Neutrophil (primary cell): ENCODE results near the gene MORC1.

Source experiments
- H3K27ac ChIP-seq: fragments of 200-600 bp; sonication (generic); 2 replicates; pipeline ENCODE4 v1.5.1; 2016; ENCODE audit warnings: mild to moderate bottlenecking, moderate library complexity
- H3K27me3 ChIP-seq: fragments of 200-600 bp; sonication (generic); 2 replicates; pipeline ENCODE4 v1.6.0; 2016; ENCODE audit warnings: mild to moderate bottlenecking
- H3K36me3 ChIP-seq: fragments of 200-600 bp; sonication (generic); 2 replicates; pipeline ENCODE4 v1.5.1; 2017
- H3K4me1 ChIP-seq, 2 experiments: fragments of 200-600 bp in 1 of 2; sonication (generic) in 1 of 2; 1 replicate in 1 of 2; 2 replicates in 1 of 2; pipeline versions ENCODE4 v1.5.1 to v1.6.1; 2013 to 2016; ENCODE audit warnings: low read depth in 1 of 2, low read length in 1 of 2, mild to moderate bottlenecking in 1 of 2, moderate library complexity in 1 of 2; ENCODE audit not compliant: control insufficient read depth in 1 of 2, insufficient read depth in 1 of 2
- H3K4me3 ChIP-seq, 2 experiments: fragments of 200-600 bp in 1 of 2; sonication (generic) in 1 of 2; 1 replicate in 1 of 2; 2 replicates in 1 of 2; pipeline ENCODE4 v1.5.1; 2013 to 2016; ENCODE audit warnings: low read depth in 1 of 2, low read length in 1 of 2, mild to moderate bottlenecking in 1 of 2, moderate library complexity in 1 of 2
- H3K9me3 ChIP-seq: fragments of 200-600 bp; sonication (generic); 2 replicates; pipeline ENCODE4 v1.5.1; 2016
- CTCF ChIP-seq: fragments of 200-600 bp; sonication (generic); IDR thresholded peaks from 2 replicates; pipeline ENCODE4 v1.5.1; 2016; ENCODE audit warnings: antibody characterized with exemption

Gene MORC1

GRCh38 chr3:109109574-109109973 lies 8.4 kb downstream of the MORC1 start:
- H3K9me3 ChIP-seq = no peaks in the 10 kb centered on the region
- TF ChIP-seq CTCF = no peak
- H3K4me3 ChIP-seq = no peak overlapping the region
- H3K36me3 ChIP-seq = no peaks in the 10 kb centered on the region
- no peak overlapping the region for H3K27ac ChIP-seq
- no peaks in the 10 kb centered on the region for H3K4me1 ChIP-seq
- no peaks in the 10 kb centered on the region for H3K27me3 ChIP-seq

- Histone ChIP-seq H3K4me1 (no peaks in the 10 kb centered on the region), H3K27me3 (no peaks in the 10 kb centered on the region), H3K9me3 (no peaks in the 10 kb centered on the region), H3K27ac (no peak overlapping the region), H3K4me3 (no peak overlapping the region), H3K36me3 (no peaks in the 10 kb centered on the region)
- TF ChIP-seq CTCF = no peak
Measured at GRCh38 chr3:109098079-109098644, 19.8 kb downstream of the MORC1 start.

GRCh38 chr3:109095166-109095565 lies 22.8 kb downstream of the MORC1 start:
- H3K4me3 ChIP-seq = no peak overlapping the region
- no peak for TF ChIP-seq CTCF
- H3K36me3 ChIP-seq = no peaks in the 10 kb centered on the region
- no peaks in the 10 kb centered on the region for H3K4me1 ChIP-seq
- no peaks in the 10 kb centered on the region for H3K9me3 ChIP-seq
- no peaks in the 10 kb centered on the region for H3K27me3 ChIP-seq
- no peak overlapping the region for H3K27ac ChIP-seq

GRCh38 chr3:109093561-109093960 lies 24.4 kb downstream of the MORC1 start:
- Histone ChIP-seq H3K27ac (no peak overlapping the region), H3K4me3 (no peak overlapping the region), H3K9me3 (no peaks in the 10 kb centered on the region), H3K36me3 (no peaks in the 10 kb centered on the region), H3K27me3 (no peaks in the 10 kb centered on the region), H3K4me1 (no peaks in the 10 kb centered on the region)
- TF ChIP-seq CTCF = no peak

GRCh38 chr3:109091846-109092245 lies 26.1 kb downstream of the MORC1 start:
- no peak overlapping the region for H3K27ac ChIP-seq
- no peak overlapping the region for H3K4me3 ChIP-seq
- H3K4me1 ChIP-seq = no peaks in the 10 kb centered on the region
- no peaks in the 10 kb centered on the region for H3K36me3 ChIP-seq
- no peaks in the 10 kb centered on the region for H3K27me3 ChIP-seq
- no peaks in the 10 kb centered on the region for H3K9me3 ChIP-seq
- TF ChIP-seq CTCF = no peak

- Histone ChIP-seq H3K4me3 (no peak overlapping the region), H3K36me3 (no peaks in the 10 kb centered on the region), H3K27me3 (no peaks in the 10 kb centered on the region), H3K4me1 (no peaks in the 10 kb centered on the region), H3K9me3 (no peaks in the 10 kb centered on the region), H3K27ac (no peak overlapping the region)
- TF ChIP-seq CTCF = no peak
Measured at GRCh38 chr3:109089265-109089664, 28.7 kb downstream of the MORC1 start.
